Prostate gland (tissue), 2 donors: Measurements from ENCODE around the gene CD79B. TPM values are rescaled to one million over a fixed set of nuclear protein-coding genes. Genes with fewer than 3 reads are reported as not detected.
"Not testable (repeated sequence)": the region's sequence is repeated elsewhere in the genome, so short reads cannot be mapped to it uniquely, and the experiment has no call there.

Source experiments
- DNase-seq: peaks from one replicate; pipeline ENCODE4 v3.0.0-alpha.2; 2019; ENCODE audit warnings: low spot score
- H3K27ac ChIP-seq, 2 donors: fragments of 200-600 bp; sonication (generic); 2 replicates each; pipeline ENCODE4 v1.5.1; 2017 to 2019
- H3K27me3 ChIP-seq: fragments of 200-600 bp; sonication (generic); replicated peaks from 2 replicates; pipeline ENCODE4 v1.5.1; 2019; ENCODE audit not compliant: insufficient read depth
- H3K36me3 ChIP-seq, 2 donors: fragments of 200-600 bp; sonication (generic); 1 replicate in 1 of 2; 2 replicates in 1 of 2; pipeline versions ENCODE4 v1.5.1 to v1.8.1; 2017 to 2019
- H3K4me1 ChIP-seq: fragments of 200-600 bp; sonication (generic); replicated peaks from 2 replicates; pipeline ENCODE4 v1.5.1; 2019
- H3K4me3 ChIP-seq, 2 donors: fragments of 200-600 bp; sonication (generic); 2 replicates each; pipeline ENCODE4 v1.5.1; 2017 to 2019
- H3K9me3 ChIP-seq: fragments of 200-600 bp; sonication (generic); 2 replicates; pipeline ENCODE4 v1.5.1; 2017
- WGBS: methylation state at CpG from one replicate; pipeline ENCODE4 v1.1.5; 2018; 5-methylcytosine and 5-hydroxymethylcytosine counted together
- intact Hi-C: fragments of 100-400 bp; cut with DNase I; formaldehyde crosslinking; loops from one replicate; pipeline ENCODE4 v1.14.2; 2022
- total RNA-seq, 2 donors: library from RNA; depleted of rRNA; stranded (reverse); fragments of >200 nt; gene quantifications; one replicate each; pipeline ENCODE4 v1.1.0, GENCODE V29; 2016
- TF ChIP-seq, protein P1 (sequence below), 4 experiments: fragments of 200-600 bp in 2 of 4; fragments of 450-650 bp in 2 of 4; sonication (generic) in 2 of 4; IDR thresholded peaks; 1 replicate in 3 of 4; 2 replicates in 1 of 4; pipeline ENCODE4 v1.5.1; 2016 to 2019; ENCODE audit warnings: antibody characterized with exemption in 4 of 4, mild to moderate bottlenecking in 2 of 4, moderate library complexity in 2 of 4

The CD79B gene
- total RNA-seq, 2 donors from 2014 or later = 1.6 to 2.2 TPM

DNA sequence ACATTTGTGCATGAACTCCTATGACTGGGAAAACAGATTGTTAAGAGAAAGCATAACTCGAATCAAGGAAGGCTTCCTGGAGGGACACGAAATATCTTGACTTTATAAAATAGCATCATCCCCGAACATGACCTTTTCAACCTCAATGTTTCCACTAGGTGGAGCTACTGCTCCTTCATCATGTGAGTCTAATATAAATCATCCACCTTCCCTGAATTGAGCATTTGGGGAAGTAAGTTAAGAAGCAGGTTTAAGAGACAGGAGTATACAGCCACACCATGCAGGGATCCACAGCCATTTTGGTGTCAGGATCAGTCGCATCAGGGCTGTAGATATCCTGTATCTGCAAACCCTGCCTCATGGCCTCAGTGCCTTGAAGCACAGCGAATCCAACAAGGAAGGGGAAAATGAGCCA lies 28.3 kb downstream of the CD79B start:
- H3K4me3 ChIP-seq, H3K4me1 ChIP-seq, DNase-seq, H3K9me3 ChIP-seq, H3K27me3 ChIP-seq, intact Hi-C loops, H3K36me3 ChIP-seq, H3K27ac ChIP-seq: not testable (repeated sequence)
- TF ChIP-seq, protein P1, sequence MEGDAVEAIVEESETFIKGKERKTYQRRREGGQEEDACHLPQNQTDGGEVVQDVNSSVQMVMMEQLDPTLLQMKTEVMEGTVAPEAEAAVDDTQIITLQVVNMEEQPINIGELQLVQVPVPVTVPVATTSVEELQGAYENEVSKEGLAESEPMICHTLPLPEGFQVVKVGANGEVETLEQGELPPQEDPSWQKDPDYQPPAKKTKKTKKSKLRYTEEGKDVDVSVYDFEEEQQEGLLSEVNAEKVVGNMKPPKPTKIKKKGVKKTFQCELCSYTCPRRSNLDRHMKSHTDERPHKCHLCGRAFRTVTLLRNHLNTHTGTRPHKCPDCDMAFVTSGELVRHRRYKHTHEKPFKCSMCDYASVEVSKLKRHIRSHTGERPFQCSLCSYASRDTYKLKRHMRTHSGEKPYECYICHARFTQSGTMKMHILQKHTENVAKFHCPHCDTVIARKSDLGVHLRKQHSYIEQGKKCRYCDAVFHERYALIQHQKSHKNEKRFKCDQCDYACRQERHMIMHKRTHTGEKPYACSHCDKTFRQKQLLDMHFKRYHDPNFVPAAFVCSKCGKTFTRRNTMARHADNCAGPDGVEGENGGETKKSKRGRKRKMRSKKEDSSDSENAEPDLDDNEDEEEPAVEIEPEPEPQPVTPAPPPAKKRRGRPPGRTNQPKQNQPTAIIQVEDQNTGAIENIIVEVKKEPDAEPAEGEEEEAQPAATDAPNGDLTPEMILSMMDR (IDR thresholded peaks at IDR 0.05) = peak in 2 of 4 experiments; percentile 11 to 38
- WGBS = 47% methylated on average over 5 of the region's 5 CpGs

DNA sequence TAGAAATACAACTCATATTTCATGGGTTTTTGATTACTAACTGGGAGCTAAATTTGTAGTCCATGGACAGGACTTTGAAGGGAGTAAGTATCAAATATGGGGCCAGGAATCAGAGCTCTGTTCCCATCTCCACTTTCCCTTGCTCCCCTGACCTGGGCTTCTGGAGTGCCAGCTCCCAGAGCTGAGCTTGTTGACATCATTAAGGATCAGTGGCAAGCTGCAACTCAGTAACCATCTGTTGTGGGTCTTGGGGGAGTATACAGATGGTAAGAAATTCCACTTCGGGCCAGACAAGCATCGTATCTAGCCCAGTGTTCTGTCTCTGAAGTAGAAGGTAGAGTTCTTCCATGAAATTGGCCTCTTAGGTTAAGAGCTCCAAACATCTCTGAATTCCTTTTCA lies 30.2 kb downstream of the CD79B start:
- DNase-seq, intact Hi-C loops: not testable (repeated sequence)

DNA sequence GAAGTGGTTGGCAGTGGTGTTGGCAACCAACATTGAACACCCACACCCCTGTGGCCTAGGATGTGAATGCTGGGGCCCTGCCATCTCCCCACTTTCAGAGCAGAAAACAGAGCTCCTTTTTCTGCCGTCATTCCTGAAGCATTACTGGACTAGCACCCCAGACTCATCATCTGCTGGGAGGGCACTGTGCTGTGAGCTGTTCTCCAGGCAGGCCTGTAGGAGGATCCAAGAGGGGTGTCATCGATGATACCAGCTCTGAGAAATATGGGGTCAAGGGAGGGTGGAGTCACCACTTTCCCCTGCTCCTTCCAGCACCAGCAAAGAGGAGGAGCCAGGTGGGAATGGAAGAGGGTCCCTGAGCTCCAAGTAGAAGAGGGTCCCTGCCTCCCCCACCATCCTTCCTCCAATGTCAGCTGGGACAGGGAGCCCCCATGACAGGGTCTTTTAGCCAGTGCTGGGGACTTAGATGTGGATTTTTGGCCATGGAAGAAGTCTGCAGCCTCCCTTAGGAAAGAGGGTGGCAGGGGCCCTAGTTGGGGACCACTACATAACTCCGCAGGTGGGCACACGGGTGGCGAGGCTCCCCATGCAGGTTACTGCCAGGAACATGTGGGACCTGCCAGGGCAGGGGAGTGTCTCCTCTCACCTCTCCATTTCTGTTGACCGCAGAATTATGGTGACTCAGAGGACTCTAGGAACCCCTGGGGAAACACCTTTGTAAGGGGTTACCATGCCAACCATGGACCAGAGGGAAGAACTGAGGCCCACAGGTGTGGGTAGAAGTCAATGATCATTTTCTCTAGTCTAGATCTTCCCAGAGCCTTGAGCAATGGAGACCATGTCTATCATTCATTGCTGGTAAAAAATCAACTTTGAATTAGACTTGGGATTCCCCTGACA lies 33.0 kb downstream of the CD79B start:
- intact Hi-C loops, H3K4me1 ChIP-seq, H3K36me3 ChIP-seq, H3K4me3 ChIP-seq, DNase-seq, H3K9me3 ChIP-seq, H3K27me3 ChIP-seq, H3K27ac ChIP-seq: not testable (repeated sequence)
- 77% methylated on average over 6 of the region's 6 CpGs for WGBS

More for the DNA sequence above, 30.2 kb downstream of the CD79B start:
- H3K4me3 ChIP-seq, H3K36me3 ChIP-seq, H3K27ac ChIP-seq, H3K4me1 ChIP-seq, H3K27me3 ChIP-seq, H3K9me3 ChIP-seq: not testable (repeated sequence)
- WGBS = 91% methylated on average over 2 of the region's 2 CpGs

DNA sequence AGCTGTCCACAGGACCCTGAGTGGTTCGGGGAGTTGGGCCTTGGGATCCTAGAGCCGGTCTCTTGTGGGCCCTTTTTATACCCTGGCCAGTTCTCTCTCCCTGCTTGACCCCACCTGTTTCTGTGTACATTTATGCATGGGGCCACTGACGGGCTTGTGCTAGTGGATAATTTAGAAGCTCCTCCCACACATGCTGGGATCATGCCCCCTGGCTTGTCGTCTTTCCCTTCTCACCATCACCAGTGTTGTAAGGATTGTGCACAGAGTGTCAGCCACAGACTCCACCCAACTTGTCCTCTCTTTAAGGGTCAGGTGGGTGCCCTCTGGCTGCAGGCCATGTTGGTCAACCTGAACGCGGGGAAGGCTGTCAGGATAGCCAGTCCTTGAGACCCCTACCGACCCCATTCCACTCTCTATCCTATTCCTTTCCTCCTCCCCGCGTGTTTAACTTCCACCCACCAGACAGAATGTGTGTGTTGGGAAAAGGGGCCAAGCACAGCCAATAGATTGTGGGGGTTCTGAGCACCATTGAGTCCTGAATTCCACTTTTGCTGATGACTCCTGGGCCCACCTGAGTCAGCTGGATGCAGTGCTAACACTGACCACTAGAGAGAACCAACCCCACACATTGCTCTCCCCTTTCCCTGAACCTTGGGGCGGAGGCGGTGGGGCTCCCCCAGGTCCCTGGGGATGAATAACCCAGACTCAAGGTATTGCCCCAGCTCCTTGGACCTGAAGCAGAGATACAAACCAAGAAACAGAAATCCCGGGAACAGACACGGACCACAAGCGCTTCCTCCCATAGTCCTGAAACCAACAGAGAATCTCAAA lies 35.4 kb downstream of the CD79B start, which contains the start of gene CSH1:
Gene CSH1 (minus strand): TSS at position 51 of the 831 bp plus-strand sequence. CDS start 63 bp downstream, outside the sequence.
- WGBS = 96% methylated on average over 10 of the region's 14 CpGs
- H3K4me3 ChIP-seq, intact Hi-C loops, DNase-seq, H3K9me3 ChIP-seq, H3K4me1 ChIP-seq, H3K27ac ChIP-seq, H3K36me3 ChIP-seq, H3K27me3 ChIP-seq: not testable (repeated sequence)

DNA sequence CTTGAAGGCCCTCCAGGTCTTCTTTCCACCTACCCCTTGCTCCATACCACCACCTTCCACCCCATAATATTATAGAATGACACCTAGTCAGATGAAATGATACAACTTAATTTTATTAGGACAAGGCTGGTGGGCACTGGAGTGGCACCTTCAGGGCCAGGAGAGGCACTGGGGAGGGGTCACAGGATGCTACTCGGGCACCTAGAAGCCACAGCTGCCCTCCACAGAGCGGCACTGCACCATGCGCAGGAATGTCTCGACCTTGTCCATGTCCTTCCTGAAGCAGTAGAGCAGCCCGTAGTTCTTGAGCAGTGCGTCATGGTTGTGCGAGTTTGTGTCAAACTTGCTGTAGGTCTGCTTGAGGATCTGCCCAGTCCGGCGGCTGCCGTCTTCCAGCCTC lies 37.3 kb downstream of the CD79B start:
- H3K27ac ChIP-seq, H3K4me1 ChIP-seq, H3K4me3 ChIP-seq, H3K27me3 ChIP-seq, intact Hi-C loops, H3K9me3 ChIP-seq, DNase-seq, H3K36me3 ChIP-seq: not testable (repeated sequence)
- WGBS = 88% methylated on average over 10 of the region's 10 CpGs

DNA sequence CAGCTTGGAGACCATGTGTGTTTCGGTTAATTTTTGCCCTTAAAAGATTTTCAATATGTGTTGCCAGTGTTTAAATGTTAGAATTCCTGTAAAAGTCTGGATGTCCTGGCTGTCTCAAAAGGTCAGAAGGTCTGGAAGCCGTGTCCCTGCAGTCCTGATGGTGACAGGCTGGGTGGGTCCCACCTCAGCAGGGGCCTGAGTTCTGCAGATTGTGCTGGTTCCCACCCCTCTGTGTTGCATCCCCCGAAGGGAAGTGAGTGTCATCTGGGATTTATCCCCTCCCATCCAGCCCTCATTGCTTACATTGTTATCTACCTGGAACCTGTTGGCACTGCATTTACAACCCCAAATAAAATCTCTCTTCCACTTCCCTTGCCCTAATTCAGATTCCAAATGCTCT lies 38.1 kb downstream of the CD79B start:
- H3K4me1 ChIP-seq, H3K27me3 ChIP-seq, H3K36me3 ChIP-seq, H3K27ac ChIP-seq, H3K9me3 ChIP-seq, DNase-seq, H3K4me3 ChIP-seq, intact Hi-C loops: not testable (repeated sequence)
- 60% methylated on average over 3 of the region's 3 CpGs for WGBS

DNA sequence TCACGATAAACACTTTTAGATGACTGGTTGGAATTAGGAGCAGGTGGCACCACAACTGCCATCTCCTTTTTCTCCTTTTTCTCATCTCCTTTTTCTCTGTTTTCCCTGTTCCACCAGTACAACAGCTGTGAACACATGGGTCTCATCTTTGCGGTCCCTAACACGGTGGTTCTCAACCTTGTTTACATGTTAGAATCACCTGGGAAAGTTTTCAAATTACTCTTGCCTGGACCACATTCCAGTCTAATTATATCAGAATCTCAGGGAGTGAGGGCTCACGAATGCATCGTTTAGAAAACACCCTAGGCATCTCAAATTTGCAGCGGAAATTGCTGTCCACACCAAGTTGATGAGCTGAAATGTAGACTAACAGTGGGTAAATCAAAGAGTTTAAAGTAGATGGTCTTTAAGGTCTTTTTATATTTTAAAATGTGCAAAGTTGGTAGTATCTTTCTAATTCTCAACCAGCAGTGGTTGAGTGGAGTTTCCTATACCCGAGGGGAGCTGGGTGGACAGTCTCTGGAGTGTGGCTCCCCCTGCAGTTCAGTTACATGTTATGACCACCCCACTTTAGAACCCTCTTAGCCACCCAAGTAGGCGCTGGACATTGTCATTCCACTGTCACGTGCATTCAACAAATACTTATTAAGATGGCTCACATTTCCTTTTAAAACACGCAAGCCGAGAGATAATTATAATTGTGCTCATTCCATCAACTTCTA lies 39.7 kb downstream of the CD79B start:
- DNase-seq, H3K36me3 ChIP-seq, H3K9me3 ChIP-seq, H3K4me1 ChIP-seq, H3K27me3 ChIP-seq, H3K27ac ChIP-seq, intact Hi-C loops, H3K4me3 ChIP-seq: not testable (repeated sequence)
- WGBS = 50% methylated on average over 11 of the region's 11 CpGs
